Mammary epithelial cell (primary cell): ENCODE data around the gene AP3S2.

Experiments used
- CTCF ChIP-seq, 2 donors: IDR thresholded peaks in 1 of 2; conservative IDR thresholded peaks in 1 of 2; 2 replicates each; pipeline ENCODE4 v1.5.1; 2011 to 2012; ENCODE audit warnings: inconsistent platforms in 2 of 2, low read length in 2 of 2, mild to moderate bottlenecking in 2 of 2, control low read depth in 1 of 2, low read depth in 1 of 2; ENCODE audit not compliant: insufficient read depth in 1 of 2; ENCODE audit errors: extremely low read depth in 1 of 2
- EZH2 ChIP-seq: IDR thresholded peaks from 2 replicates; pipeline ENCODE4 v1.6.1; 2012; ENCODE audit warnings: low read length, inconsistent platforms, borderline replicate concordance

- TF ChIP-seq CTCF (conservative IDR thresholded peaks at IDR 0.05 in 1 of 2, IDR thresholded peaks at IDR 0.05 in 1 of 2; ENCODE audit: extremely low read depth in 1 of 2, insufficient read depth in 1 of 2, low read depth in 1 of 2, low read length in 2 of 2) = no peak
- TF ChIP-seq EZH2 = no peak
Observed at GRCh38 chr15:89858661-89859458, 34.9 kb downstream of the AP3S2 start.
